Ectodermal cell (in vitro differentiated cells): Measurements from ENCODE around the gene KLHDC10. TPM values are rescaled to one million over a fixed set of nuclear protein-coding genes. Genes with fewer than 3 reads are reported as not detected.

ENCODE experiments used
- H3K27ac ChIP-seq: 2 replicates; pipeline ENCODE4 v1.7.0; 2013; ENCODE audit warnings: mild to moderate bottlenecking, low read depth, low read length; ENCODE audit not compliant: insufficient read depth, poor library complexity, severe bottlenecking
- H3K27me3 ChIP-seq: 2 replicates; pipeline ENCODE4 v1.7.0; 2013; ENCODE audit warnings: mild to moderate bottlenecking, low read length; ENCODE audit not compliant: insufficient read depth, control insufficient read depth, poor library complexity, severe bottlenecking
- H3K36me3 ChIP-seq: one replicate; pipeline ENCODE4 v1.7.0; 2013; ENCODE audit warnings: low read length; ENCODE audit not compliant: control insufficient read depth, insufficient read depth
- H3K4me1 ChIP-seq: one replicate; pipeline ENCODE4 v1.7.0; 2013; ENCODE audit warnings: low read length; ENCODE audit not compliant: control insufficient read depth, insufficient read depth
- H3K4me3 ChIP-seq: 2 replicates; pipeline ENCODE4 v1.7.0; 2013; ENCODE audit warnings: low read depth, low read length, control low read depth; ENCODE audit not compliant: insufficient read depth
- H3K9me3 ChIP-seq: 2 replicates; pipeline ENCODE4 v1.7.0; 2013; ENCODE audit warnings: mild to moderate bottlenecking, low read length, moderate library complexity; ENCODE audit not compliant: control insufficient read depth
- WGBS, 2 experiments: methylation state at CpG; one replicate each; pipeline ENCODE4 v1.1.7; 2013; ENCODE audit warnings: missing lambda C conversion rate in 2 of 2; 5-methylcytosine and 5-hydroxymethylcytosine counted together
- polyA plus RNA-seq, 4 experiments: library from polyadenylated mRNA; stranded (reverse); fragments of 50-300 nt; gene quantifications; one replicate each; pipeline ENCODE4 v1.2.3, GENCODE V29; 2013

Gene KLHDC10
- polyA plus RNA-seq (2013, experiment 1 of 4): 21.1 TPM
- 19.5 TPM for polyA plus RNA-seq (2013, experiment 2 of 4)
- 16.7 TPM for polyA plus RNA-seq (2013, experiment 3 of 4)
- 19.4 TPM for polyA plus RNA-seq (2013, experiment 4 of 4)

GRCh38 chr7:130069978-130070860 is at the start of gene KLHDC10:
KLHDC10 (plus strand) TSS chr7:130070534; CDS start chr7:130070644, 110 bp downstream.
- Histone ChIP-seq H3K4me1 (peaks cover 9% of the 10 kb centered on the region), H3K27me3 (no peaks in the 10 kb centered on the region), H3K36me3 (no peaks in the 10 kb centered on the region), H3K4me3 (peak within 1 kb of the TSS; percentile 89), H3K27ac (peak within 1 kb of the TSS; percentile 71), H3K9me3 (no peaks in the 10 kb centered on the region)
- WGBS, 2 experiments: 1% methylated on average over 57 of the region's 57 CpGs

GRCh38 chr7:130021105-130021834 is 49.1 kb upstream of the KLHDC10 start:
- Histone ChIP-seq H3K4me3 (no peak overlapping the region), H3K27me3 (no peaks in the 10 kb centered on the region), H3K36me3 (peaks cover 54% of the 10 kb centered on the region), H3K4me1 (no peaks in the 10 kb centered on the region), H3K27ac (no peak overlapping the region), H3K9me3 (no peaks in the 10 kb centered on the region)
- 94% methylated on average over 10 of the region's 10 CpGs for WGBS, 2 experiments

GRCh38 chr7:130022115-130022514 is 48.2 kb upstream of the KLHDC10 start:
- Histone ChIP-seq H3K9me3 (no peaks in the 10 kb centered on the region), H3K36me3 (peaks cover 58% of the 10 kb centered on the region)
- WGBS, 2 experiments: 95 to 96% methylated on average over 9 of the region's 9 CpGs

GRCh38 chr7:130022623-130023175 is 47.6 kb upstream of the KLHDC10 start:
- Histone ChIP-seq H3K9me3 (no peaks in the 10 kb centered on the region), H3K27me3 (no peaks in the 10 kb centered on the region), H3K4me3 (no peak overlapping the region), H3K27ac (no peak overlapping the region), H3K4me1 (no peaks in the 10 kb centered on the region), H3K36me3 (peaks cover 57% of the 10 kb centered on the region)
- 96 to 98% methylated on average over 7 of the region's 7 CpGs for WGBS, 2 experiments

More at GRCh38 chr7:130022115-130022514, 48.2 kb upstream of the KLHDC10 start:
- Histone ChIP-seq H3K27me3 (no peaks in the 10 kb centered on the region), H3K4me1 (no peaks in the 10 kb centered on the region), H3K27ac (no peak overlapping the region), H3K4me3 (no peak overlapping the region)

GRCh38 chr7:130024390-130024789 is 45.9 kb upstream of the KLHDC10 start:
- WGBS, 2 experiments: 89 to 93% methylated on average over 5 of the region's 5 CpGs
- Histone ChIP-seq H3K27ac (no peak overlapping the region), H3K4me3 (no peak overlapping the region), H3K36me3 (peaks cover 49% of the 10 kb centered on the region), H3K4me1 (no peaks in the 10 kb centered on the region), H3K27me3 (no peaks in the 10 kb centered on the region), H3K9me3 (no peaks in the 10 kb centered on the region)

- Histone ChIP-seq H3K36me3 (peaks cover 16% of the 10 kb centered on the region), H3K4me1 (no peaks in the 10 kb centered on the region), H3K27ac (no peak overlapping the region), H3K27me3 (no peaks in the 10 kb centered on the region), H3K9me3 (no peaks in the 10 kb centered on the region), H3K4me3 (no peak overlapping the region)
- 96 to 100% methylated on average over 1 of the region's 1 CpG for WGBS, 2 experiments
Measured at GRCh38 chr7:130032698-130033097, 37.6 kb upstream of the KLHDC10 start.

- no peaks in the 10 kb centered on the region for H3K27me3 ChIP-seq
- H3K36me3 ChIP-seq: peaks cover 40% of the 10 kb centered on the region
- H3K4me3 ChIP-seq: no peak overlapping the region
- H3K27ac ChIP-seq: no peak overlapping the region
- no peaks in the 10 kb centered on the region for H3K4me1 ChIP-seq
- no peaks in the 10 kb centered on the region for H3K9me3 ChIP-seq
Measured at GRCh38 chr7:130037703-130038102, 32.6 kb upstream of the KLHDC10 start.

GRCh38 chr7:130040576-130040975 is 29.8 kb upstream of the KLHDC10 start:
- H3K4me1 ChIP-seq: no peaks in the 10 kb centered on the region
- no peak overlapping the region for H3K27ac ChIP-seq
- no peaks in the 10 kb centered on the region for H3K27me3 ChIP-seq
- WGBS, 2 experiments: 91 to 93% methylated on average over 3 of the region's 4 CpGs
- peaks cover 42% of the 10 kb centered on the region for H3K36me3 ChIP-seq
- H3K4me3 ChIP-seq: no peak overlapping the region
- no peaks in the 10 kb centered on the region for H3K9me3 ChIP-seq

GRCh38 chr7:130047831-130048230 is 22.5 kb upstream of the KLHDC10 start:
- H3K4me1 ChIP-seq: peaks cover 5% of the 10 kb centered on the region
- no peaks in the 10 kb centered on the region for H3K9me3 ChIP-seq
- H3K27me3 ChIP-seq: no peaks in the 10 kb centered on the region
- 92 to 93% methylated on average over 4 of the region's 4 CpGs for WGBS, 2 experiments
- H3K36me3 ChIP-seq: peaks cover 10% of the 10 kb centered on the region
- no peak overlapping the region for H3K27ac ChIP-seq
- no peak overlapping the region for H3K4me3 ChIP-seq

- Histone ChIP-seq H3K36me3 (peaks cover 4% of the 10 kb centered on the region), H3K27ac (no peak overlapping the region), H3K9me3 (no peaks in the 10 kb centered on the region), H3K4me1 (peaks cover 5% of the 10 kb centered on the region), H3K4me3 (no peak overlapping the region), H3K27me3 (no peaks in the 10 kb centered on the region)
- 94 to 96% methylated on average over 4 of the region's 4 CpGs for WGBS, 2 experiments
Measured at GRCh38 chr7:130048906-130049305, 21.4 kb upstream of the KLHDC10 start.
